ENCODE data around the gene SMARCA2. TPM values are rescaled to one million over a fixed set of nuclear protein-coding genes. Genes with fewer than 3 reads are reported as not detected.

The SMARCA2 gene
- total RNA-seq, 1 donor from 2014 or later = 19.7 TPM

GRCh38 chr9:2199999-2200796 lies 185.1 kb downstream of the SMARCA2 start:
- no peaks in the 10 kb centered on the region for H3K36me3 ChIP-seq (ENCODE audit: control insufficient read depth, insufficient read depth, low read length)
- FAIRE-seq (no peak), DNase-seq (ENCODE audit: low read depth) (no peak)
- TF ChIP-seq CTCF (IDR thresholded peaks at IDR 0.05; ENCODE audit: insufficient read depth, low read length, severe bottlenecking) = peak; percentile 3
- H3K4me3 ChIP-seq (ENCODE audit: low read depth, low read length) = no peak overlapping the region
- no peaks in the 10 kb centered on the region for H3K27me3 ChIP-seq (ENCODE audit: control insufficient read depth, insufficient read depth, low read length)

DNA sequence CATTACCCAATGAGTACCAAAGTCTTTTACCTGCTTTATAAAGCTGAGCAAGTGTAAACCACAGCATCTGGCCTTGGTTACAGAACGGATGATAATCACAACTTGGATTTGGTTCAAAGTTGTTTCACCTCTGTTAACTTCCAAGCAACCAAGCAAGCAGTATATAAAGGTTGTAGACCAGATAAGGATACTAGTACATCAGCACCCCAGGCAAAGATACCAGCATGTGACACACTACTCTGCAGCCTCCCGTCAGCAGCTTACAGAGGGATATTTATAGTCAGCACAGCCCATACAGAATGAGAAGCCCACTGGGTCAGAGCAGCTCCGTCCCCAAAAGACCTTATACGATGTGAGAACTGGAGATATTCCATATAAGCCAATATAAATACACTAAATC lies 193.3 kb downstream of the SMARCA2 start:
- no peak for TF ChIP-seq CTCF (IDR thresholded peaks at IDR 0.05; ENCODE audit: insufficient read depth, low read length, severe bottlenecking)
- no peaks in the 10 kb centered on the region for H3K36me3 ChIP-seq (ENCODE audit: control insufficient read depth, insufficient read depth, low read length)
- FAIRE-seq = no peak
- no peak overlapping the region for H3K4me3 ChIP-seq (ENCODE audit: low read depth, low read length)
- DNase-seq (ENCODE audit: low read depth) = no peak
- H3K27me3 ChIP-seq (ENCODE audit: control insufficient read depth, insufficient read depth, low read length) = no peaks in the 10 kb centered on the region

- Histone ChIP-seq H3K36me3 (ENCODE audit: control insufficient read depth, insufficient read depth, low read length) (no peaks in the 10 kb centered on the region), H3K4me3 (ENCODE audit: low read depth, low read length) (no peak overlapping the region), H3K27me3 (ENCODE audit: control insufficient read depth, insufficient read depth, low read length) (no peaks in the 10 kb centered on the region)
- no peak for FAIRE-seq
- no peak for TF ChIP-seq CTCF (IDR thresholded peaks at IDR 0.05; ENCODE audit: insufficient read depth, low read length, severe bottlenecking)
- no peak for DNase-seq (ENCODE audit: low read depth)
These were observed 193.8 kb downstream of the SMARCA2 start for GRCh38 chr9:2208991-2209390.

GRCh38 chr9:2209400-2209799 lies 194.3 kb downstream of the SMARCA2 start:
- Histone ChIP-seq H3K4me3 (ENCODE audit: low read depth, low read length) (no peak overlapping the region), H3K36me3 (ENCODE audit: control insufficient read depth, insufficient read depth, low read length) (no peaks in the 10 kb centered on the region), H3K27me3 (ENCODE audit: control insufficient read depth, insufficient read depth, low read length) (no peaks in the 10 kb centered on the region)
- no peak for TF ChIP-seq CTCF (IDR thresholded peaks at IDR 0.05; ENCODE audit: insufficient read depth, low read length, severe bottlenecking)
- DNase-seq (ENCODE audit: low read depth) (peak; percentile 69), FAIRE-seq (no peak)

GRCh38 chr9:2210201-2210600 lies 195.1 kb downstream of the SMARCA2 start:
- DNase-seq (ENCODE audit: low read depth) = peak; percentile 78
- Histone ChIP-seq H3K27me3 (ENCODE audit: control insufficient read depth, insufficient read depth, low read length) (no peaks in the 10 kb centered on the region), H3K4me3 (ENCODE audit: low read depth, low read length) (no peak overlapping the region), H3K36me3 (ENCODE audit: control insufficient read depth, insufficient read depth, low read length) (no peaks in the 10 kb centered on the region)
- no peak for FAIRE-seq
- TF ChIP-seq CTCF (IDR thresholded peaks at IDR 0.05; ENCODE audit: insufficient read depth, low read length, severe bottlenecking) = no peak
